Neutrophil (primary cell): ENCODE data around the gene PSAP.

Experiments used
- H3K27ac ChIP-seq: fragments of 200-600 bp; sonication (generic); 2 replicates; pipeline ENCODE4 v1.5.1; 2016; ENCODE audit warnings: mild to moderate bottlenecking, moderate library complexity
- H3K27me3 ChIP-seq: fragments of 200-600 bp; sonication (generic); 2 replicates; pipeline ENCODE4 v1.6.0; 2016; ENCODE audit warnings: mild to moderate bottlenecking
- H3K36me3 ChIP-seq: fragments of 200-600 bp; sonication (generic); 2 replicates; pipeline ENCODE4 v1.5.1; 2017
- H3K4me1 ChIP-seq, 2 experiments: fragments of 200-600 bp in 1 of 2; sonication (generic) in 1 of 2; 1 replicate in 1 of 2; 2 replicates in 1 of 2; pipeline versions ENCODE4 v1.5.1 to v1.6.1; 2013 to 2016; ENCODE audit warnings: low read depth in 1 of 2, low read length in 1 of 2, mild to moderate bottlenecking in 1 of 2, moderate library complexity in 1 of 2; ENCODE audit not compliant: control insufficient read depth in 1 of 2, insufficient read depth in 1 of 2
- H3K4me3 ChIP-seq, 2 experiments: fragments of 200-600 bp in 1 of 2; sonication (generic) in 1 of 2; 1 replicate in 1 of 2; 2 replicates in 1 of 2; pipeline ENCODE4 v1.5.1; 2013 to 2016; ENCODE audit warnings: low read depth in 1 of 2, low read length in 1 of 2, mild to moderate bottlenecking in 1 of 2, moderate library complexity in 1 of 2
- H3K9me3 ChIP-seq: fragments of 200-600 bp; sonication (generic); 2 replicates; pipeline ENCODE4 v1.5.1; 2016
- CTCF ChIP-seq: fragments of 200-600 bp; sonication (generic); IDR thresholded peaks from 2 replicates; pipeline ENCODE4 v1.5.1; 2016; ENCODE audit warnings: antibody characterized with exemption

Gene PSAP

DNA sequence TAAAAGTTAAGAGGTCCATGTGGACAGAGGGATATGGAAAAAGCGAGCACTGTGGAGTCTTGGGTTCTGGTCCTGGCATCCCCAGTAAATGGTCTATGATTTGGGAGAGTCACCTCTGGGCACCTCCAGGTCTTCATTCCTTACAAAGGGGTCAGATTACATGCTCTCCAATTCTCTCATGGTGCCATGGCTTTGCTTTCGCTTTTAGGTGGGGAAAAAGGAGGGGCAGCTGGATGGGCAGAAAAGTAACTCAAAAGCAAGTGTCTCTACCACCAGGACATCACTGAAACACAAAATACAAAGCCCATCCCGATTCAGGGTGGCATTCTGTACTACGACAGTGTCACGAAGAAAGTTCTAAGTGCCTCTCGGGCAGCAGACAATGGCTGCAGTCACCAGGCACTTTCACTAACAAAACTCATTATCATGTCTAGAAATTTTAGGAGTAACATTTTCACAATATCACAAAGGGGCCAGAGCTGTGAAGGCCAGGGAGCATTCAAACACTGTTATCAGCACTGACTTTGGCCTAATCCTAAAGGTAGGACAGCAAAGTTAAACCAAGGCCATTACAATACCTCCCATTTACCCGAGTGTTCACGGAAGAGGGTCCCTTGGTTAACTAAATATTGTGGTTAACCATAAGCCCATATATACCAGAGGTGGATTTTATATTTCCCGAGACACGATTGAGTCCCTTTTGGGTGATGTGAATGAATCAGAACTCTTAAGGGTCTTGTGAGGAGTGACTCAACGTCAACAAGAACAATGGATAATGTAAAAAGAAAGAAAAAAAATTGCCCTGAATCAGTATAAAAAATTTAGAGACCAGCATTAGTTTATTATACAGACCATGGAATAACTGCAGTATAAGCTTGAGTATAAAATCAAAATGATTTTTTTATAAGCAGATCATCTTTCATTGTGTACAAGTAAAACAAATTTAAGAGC is 2.5 kb downstream of the PSAP start:
- Histone ChIP-seq H3K36me3 (no peaks in the 10 kb centered on the region), H3K4me3 (peak overlapping the region; percentile 18 to 73), H3K27ac (peak overlapping the region; percentile 81), H3K4me1 (peaks cover 82 to 87% of the 10 kb centered on the region in 2 experiments), H3K9me3 (no peaks in the 10 kb centered on the region), H3K27me3 (no peaks in the 10 kb centered on the region)
- no peak for TF ChIP-seq CTCF

- peaks cover 90 to 95% of the 10 kb centered on the region in 2 experiments for H3K4me1 ChIP-seq
- H3K9me3 ChIP-seq, result no peaks in the 10 kb centered on the region
- H3K36me3 ChIP-seq, result no peaks in the 10 kb centered on the region
- no peaks in the 10 kb centered on the region for H3K27me3 ChIP-seq
- peak overlapping the region in 1 of 2 experiments; percentile 73 for H3K4me3 ChIP-seq
- H3K27ac ChIP-seq, result peak overlapping the region; percentile 45
- no peak for TF ChIP-seq CTCF
These were observed 3.6 kb downstream of the PSAP start for GRCh38 chr10:71847418-71847817.

DNA sequence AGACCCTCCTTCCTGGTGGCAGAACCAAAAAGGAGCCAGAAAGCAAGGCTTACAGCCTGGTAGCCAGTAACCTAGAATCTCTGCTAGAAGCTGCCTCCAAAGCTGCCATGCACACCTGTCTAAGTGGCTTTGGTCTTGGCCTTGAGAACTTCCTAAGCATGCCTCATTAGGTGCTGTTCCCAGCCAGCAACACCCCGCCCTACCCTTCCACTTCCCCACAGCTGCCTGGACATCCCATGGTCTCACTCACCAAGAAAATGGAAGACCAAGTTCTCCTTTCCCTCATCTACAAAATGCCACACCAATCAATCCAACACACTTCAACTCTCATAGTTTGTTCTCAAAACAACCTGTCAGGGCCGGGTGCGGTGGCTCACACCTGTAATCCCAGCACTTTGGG is 4.2 kb downstream of the PSAP start:
- H3K4me1 ChIP-seq, result peaks cover 90 to 95% of the 10 kb centered on the region in 2 experiments

DNA sequence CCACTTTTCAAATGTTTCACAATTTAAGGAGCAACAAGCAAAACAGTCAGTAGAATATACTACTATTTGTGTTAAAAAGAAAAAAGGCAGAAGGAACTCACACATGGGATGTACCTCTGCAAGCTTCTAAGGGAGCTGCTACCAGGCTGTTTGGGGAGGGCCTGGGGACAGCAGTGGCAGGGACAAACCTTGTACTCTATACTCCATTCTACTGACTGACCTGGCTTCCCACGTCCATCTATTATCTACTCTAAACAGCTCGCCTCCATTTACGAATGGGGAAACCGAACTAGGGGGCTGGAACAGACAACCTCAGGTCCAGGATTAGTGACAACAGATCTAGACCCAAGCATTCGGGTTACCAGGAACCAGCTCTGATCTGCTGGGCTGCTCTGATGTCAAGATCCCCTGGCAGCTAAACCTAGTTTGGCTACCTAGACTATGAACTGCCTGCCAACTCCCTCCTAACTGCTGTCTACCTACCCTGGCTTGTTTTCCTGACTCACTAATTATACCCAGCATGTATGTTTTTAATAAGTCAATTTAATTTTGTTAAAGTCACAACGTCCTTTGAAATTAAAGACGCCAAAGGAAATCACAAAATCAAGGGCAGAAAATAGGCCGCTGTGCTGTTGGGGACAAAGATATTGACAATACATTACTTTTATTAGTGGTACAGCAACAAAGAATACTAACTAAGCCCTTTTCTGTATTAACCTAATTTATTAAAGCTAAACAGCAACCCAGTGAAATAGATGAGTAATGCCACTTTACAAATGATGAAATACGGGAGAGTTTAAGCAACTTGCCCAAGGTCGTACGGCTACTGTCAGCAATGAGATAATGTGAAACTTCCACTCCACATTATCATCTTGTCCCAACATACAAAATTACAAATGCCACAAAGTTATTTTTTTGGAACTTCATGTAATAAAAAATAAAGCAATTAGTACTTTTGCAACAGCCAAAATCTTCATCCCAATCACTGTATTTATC is 5.3 kb downstream of the PSAP start:
- Histone ChIP-seq H3K4me3 (peak overlapping the region in 1 of 2 experiments; percentile 12), H3K36me3 (no peaks in the 10 kb centered on the region), H3K27ac (peak overlapping the region; percentile 68), H3K9me3 (no peaks in the 10 kb centered on the region), H3K27me3 (no peaks in the 10 kb centered on the region), H3K4me1 (peaks cover 93 to 98% of the 10 kb centered on the region in 2 experiments)
- no peak for TF ChIP-seq CTCF

More for the DNA sequence above, 4.2 kb downstream of the PSAP start:
- TF ChIP-seq CTCF, result no peak
- Histone ChIP-seq H3K27ac (peak overlapping the region; percentile 45), H3K27me3 (no peaks in the 10 kb centered on the region), H3K36me3 (no peaks in the 10 kb centered on the region), H3K9me3 (no peaks in the 10 kb centered on the region), H3K4me3 (peak overlapping the region; percentile 9 to 12)

GRCh38 chr10:71844695-71845094 is 6.4 kb downstream of the PSAP start:
- no peaks in the 10 kb centered on the region for H3K9me3 ChIP-seq
- H3K4me1 ChIP-seq, result peaks cover 96 to 98% of the 10 kb centered on the region in 2 experiments
- no peaks in the 10 kb centered on the region for H3K36me3 ChIP-seq
- no peak for TF ChIP-seq CTCF
- peak overlapping the region; percentile 68 for H3K27ac ChIP-seq
- H3K27me3 ChIP-seq, result no peaks in the 10 kb centered on the region
- no peak overlapping the region for H3K4me3 ChIP-seq
